Activated T-cell treated with anti-CD3 and anti-CD28 coated beads for 48 hours (primary cell): ENCODE results near the gene TSPAN15.
"Not testable (repeated sequence)": the region's sequence is repeated elsewhere in the genome, so short reads cannot be mapped to it uniquely, and the experiment has no call there.

Experiments
- DNase-seq: peaks from one replicate; pipeline ENCODE4 v3.0.0-alpha.2; 2020; ENCODE audit warnings: low read depth

The TSPAN15 gene

DNA sequence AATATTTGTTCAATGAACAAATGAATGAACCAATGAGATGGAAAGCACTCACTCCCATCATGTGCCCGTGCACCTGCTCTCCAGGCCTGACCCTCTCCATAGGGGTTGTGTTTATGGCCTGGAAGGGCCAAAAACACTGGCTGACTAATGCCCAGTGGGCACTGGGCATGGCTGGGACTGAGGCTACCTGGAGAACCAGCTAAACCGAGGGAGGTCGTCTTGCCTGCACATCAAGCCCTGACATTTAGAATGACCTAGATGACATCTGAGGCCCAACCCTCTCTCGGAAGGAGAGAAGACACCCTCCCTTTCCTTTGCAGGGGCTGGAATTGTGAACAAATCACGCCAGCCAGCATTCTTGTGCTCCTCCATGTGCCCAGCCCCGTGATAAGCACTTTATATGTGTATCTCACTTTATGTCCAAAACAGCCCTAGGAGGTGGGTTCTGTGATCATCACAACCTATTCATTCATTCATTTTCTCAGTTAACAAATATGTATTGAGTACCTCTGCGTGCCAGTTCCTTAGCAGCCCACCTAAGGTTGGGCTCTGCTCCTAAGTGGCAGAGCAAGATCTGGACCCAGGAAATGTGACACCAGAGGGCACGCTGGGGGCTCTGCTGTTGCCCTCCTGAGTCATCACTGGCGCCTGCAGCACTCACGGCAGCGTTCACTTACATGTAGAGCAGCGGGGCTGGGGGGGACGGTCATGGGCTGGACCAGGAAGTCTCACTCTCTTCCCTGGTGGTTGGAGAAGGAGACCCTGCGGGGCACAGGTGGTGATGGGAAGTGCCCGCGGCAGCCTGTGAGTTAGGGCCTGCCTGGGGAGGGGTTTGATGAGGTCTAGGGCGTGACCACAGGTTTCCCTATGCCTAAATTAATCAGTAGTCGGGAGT lies 52.0 kb downstream of the TSPAN15 start:
- DNase-seq = no peak

DNA sequence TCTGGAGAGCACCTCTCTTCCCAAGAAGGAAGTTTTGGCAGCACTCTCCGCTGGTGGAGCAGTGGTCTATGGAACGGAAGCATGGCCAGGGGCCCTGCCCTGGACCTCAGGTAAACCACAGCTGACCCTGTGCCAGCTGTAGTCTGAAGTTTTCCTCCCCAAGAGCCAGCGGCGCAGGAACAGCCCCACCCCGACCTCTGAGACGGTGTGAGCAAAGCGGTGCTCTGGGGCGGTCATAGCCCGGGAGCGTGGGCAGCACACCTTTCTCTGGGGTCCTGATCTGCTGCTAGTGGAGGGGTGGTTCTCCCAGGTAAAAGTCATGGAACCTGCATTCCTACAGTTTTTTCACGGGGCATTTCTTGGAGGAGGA lies 52.6 kb downstream of the TSPAN15 start:
- DNase-seq = no peak

DNA sequence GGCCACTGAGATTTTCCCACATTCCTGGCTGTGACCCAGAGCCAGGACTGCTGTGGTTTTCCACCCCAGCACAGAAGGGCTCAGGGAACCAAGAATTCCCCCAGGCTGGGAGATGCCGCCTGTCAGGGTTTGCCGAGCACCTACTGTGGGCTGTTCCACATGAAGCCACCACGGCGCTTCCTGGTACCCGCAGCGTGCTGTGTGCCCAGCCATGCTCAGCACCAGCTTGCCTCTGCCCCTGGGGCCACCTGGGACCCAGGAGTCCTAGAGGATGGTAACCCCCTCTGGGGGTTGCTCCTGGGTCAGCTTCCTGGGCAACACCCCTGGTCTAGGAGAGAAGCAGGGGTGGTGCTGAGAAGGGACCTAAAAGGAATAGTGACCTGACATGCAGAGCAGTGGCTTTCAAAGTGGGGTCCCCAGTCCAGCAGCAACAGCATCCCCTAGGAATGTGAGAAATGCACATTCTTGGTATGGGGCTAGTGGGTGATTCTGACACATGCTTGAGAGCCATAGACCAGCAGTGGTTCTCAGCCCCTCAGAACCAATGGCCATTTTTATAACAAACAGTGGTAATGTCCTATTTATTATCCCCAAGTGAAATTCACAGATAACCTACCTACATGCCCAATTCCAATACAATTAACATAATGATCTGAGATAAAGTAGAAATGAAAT lies 53.4 kb downstream of the TSPAN15 start:
- no peak for DNase-seq

DNA sequence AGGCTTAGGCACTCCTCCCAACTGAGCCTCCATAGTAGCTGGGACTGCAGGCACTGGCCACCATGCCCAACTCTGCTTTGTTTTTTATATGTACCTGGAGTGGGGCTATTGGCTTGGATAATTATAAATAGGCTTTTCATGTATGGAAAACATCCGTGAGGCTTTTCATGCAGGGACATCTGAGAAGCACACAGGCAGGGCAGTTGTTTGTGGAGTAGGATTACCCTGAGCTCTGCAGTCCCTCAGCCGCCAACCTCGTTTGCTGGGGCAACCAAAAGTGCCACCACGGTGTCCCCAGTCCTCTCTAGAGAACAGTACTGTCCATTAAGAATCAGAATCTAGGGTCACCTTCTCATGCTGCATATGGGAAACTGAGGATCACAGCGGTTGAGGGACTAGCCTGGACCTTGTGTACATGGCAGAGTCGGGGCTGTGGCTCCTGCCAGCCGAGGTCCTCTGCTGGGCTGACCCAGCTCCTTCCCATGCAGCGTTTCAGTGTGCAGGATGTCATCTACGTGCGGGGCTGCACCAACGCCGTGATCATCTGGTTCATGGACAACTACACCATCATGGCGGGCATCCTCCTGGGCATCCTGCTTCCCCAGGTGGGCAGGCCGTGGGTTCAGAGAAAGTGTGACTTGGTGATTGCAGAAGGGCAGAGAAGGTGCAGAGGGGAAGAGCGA lies 54.5 kb downstream of the TSPAN15 start:
- no peak for DNase-seq

DNA sequence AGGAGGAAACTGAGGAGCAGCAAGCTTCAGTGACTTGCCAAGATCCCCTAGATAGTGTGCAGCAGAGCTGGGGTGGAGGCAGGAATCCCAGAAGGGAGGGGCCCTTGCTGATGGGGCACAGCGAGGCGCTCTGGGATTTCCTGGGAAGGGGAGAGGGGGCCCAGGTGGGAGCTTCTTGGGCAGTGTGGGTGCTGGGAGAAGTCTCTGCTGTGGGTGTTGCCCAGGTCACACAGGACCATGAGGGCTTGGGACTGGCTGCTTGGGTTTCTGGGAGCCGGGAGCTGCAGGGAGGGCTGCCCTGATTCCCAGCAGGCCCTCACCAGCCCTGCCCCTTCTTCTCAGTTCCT lies 55.2 kb downstream of the TSPAN15 start:
- no peak for DNase-seq

DNA sequence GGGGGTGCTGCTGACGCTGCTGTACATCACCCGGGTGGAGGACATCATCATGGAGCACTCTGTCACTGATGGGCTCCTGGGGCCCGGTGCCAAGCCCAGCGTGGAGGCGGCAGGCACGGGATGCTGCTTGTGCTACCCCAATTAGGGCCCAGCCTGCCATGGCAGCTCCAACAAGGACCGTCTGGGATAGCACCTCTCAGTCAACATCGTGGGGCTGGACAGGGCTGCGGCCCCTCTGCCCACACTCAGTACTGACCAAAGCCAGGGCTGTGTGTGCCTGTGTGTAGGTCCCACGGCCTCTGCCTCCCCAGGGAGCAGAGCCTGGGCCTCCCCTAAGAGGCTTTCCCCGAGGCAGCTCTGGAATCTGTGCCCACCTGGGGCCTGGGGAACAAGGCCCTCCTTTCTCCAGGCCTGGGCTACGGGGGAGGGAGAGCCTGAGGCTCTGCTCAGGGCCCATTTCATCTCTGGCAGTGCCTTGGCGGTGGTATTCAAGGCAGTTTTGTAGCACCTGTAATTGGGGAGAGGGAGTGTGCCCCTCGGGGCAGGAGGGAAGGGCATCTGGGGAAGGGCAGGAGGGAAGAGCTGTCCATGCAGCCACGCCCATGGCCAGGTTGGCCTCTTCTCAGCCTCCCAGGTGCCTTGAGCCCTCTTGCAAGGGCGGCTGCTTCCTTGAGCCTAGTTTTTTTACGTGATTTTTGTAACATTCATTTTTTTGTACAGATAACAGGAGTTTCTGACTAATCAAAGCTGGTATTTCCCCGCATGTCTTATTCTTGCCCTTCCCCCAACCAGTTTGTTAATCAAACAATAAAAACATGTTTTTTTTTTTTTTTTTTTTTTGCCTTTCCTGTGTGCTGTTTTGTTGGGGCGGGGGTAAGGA lies 55.8 kb downstream of the TSPAN15 start:
- DNase-seq = no peak

DNA sequence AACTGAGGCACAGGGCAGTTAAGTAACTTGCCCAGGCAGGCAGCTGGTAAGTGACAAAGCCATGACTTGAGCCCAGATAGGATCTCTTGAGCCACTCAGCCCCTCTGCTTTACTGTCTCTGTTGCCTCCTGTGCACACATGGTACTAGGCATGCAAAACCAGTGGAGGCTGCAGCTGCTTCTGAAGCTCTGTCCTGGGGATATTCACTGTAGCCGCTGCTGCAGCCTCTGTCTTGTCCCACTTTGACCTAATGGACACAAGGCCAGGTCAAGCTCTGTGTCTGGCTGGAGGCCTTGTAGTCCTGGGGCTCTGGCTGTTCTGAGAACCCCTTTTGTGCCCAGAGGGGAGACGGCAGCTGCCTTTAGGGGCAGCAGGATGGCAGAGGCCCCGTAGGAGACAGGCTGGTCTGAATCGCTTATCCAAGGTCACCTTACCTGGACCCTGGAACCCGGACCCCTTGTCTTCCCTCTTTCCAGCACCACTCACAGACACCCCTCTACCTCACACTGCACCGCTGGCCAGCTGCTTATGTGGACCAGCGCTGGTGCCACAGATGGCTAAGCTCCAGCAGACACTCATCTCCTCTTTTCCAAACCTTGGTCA lies 57.6 kb downstream of the TSPAN15 start:
- no peak for DNase-seq

DNA sequence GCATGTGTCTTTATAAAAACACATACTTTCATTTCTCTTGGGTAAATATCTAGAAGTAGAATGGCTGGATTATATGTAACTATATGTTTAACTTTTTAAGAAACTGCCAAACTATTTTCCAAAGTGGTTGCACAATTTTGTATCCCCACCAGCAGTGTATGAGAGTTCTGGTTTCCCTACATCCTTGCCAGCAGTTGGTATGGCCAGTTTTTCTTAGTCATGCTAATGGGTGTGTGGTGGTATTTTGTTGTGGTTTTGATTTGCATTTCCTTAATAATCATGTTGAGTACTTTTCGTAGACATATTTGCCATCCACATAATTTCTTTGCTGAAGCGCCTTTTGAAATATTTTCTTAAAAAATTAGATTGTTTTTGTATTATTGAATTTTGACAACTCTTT lies 61.6 kb downstream of the TSPAN15 start:
- no peak for DNase-seq

DNA sequence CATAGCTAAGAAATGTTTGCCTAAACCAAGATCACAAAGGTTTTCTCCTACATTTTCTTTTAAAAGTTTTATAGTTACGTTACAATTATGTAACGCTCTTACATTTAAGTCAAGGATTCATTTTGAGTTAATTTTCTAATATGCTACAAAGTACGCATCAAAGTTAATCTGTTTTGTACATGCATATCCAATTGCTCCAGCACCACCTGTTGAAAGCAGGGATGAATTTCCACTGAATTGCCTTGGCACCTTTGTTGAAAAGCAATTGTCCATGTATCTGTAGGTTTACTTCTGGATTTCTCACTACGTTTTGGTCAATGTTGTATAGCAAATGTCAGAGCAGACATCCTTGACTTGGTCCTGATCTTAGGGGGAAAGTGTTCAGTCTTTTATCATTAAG lies 62.4 kb downstream of the TSPAN15 start:
- DNase-seq = no peak

DNA sequence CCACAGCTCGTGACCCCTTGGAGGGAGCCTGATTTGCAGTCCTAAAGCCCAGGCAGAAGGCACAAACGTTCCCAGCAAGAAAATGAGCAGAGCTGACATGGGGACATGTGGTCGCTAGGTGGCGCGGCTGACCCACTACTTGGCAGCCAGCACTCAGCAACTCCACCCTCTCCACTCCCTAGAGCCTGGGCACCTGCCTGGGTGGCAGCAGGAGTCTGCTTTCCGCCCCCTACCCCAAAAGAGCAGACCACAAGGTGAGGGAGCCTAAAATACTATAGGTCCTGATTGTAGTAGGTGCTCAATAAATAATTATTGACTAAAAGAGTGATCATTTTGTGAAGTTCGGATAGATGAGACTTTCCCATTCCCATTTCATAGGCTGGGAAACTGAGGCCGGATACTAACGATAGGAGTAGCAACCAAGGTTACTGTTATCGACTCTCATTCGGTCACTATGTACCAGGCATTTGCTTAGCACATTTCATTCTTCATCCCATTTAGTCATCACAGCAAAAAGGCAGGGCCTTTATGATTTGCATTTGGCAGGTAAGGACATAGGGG lies 64.5 kb downstream of the TSPAN15 start:
- peak; percentile 71 for DNase-seq

DNA sequence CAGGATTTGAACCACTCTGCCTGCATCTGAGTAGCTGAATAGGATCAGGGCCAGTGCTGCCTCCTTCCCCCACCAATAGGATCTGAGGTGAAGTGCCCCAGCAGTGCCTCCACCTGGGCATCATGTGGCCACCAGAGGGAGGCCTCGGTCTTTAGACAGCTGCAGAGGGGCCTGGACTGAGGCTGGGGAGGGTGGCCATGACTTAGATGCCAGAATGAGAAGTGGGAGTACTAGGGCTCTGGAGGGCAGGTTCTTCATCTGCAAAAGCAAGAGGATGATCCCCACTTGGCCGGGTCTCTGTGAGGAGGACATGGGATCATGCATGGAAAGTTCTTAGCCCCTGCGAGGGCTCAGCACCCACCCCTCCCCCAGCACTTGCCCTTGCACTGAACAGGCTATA lies 65.1 kb downstream of the TSPAN15 start:
- peak; percentile 23 for DNase-seq

DNA sequence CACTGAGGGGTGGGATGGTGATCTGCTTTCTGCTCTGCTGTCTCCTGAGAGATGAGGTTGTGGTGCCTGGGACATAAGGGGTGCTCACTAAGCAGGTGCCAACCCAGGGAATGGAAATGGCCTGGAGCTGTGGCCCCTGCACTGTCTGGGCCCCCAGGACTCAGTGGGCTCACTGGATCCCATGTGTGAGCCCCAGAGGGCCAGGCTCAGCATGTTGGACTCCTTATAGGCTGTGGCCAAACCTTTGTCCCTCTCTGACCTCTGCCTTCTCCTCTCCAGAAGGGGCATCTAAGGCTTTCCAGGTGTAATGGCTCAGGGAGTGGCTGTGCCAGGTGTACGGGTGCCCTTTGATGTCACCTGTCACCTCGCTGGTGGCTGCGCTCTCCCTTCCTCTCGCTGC lies 65.5 kb downstream of the TSPAN15 start:
- DNase-seq = no peak

DNA sequence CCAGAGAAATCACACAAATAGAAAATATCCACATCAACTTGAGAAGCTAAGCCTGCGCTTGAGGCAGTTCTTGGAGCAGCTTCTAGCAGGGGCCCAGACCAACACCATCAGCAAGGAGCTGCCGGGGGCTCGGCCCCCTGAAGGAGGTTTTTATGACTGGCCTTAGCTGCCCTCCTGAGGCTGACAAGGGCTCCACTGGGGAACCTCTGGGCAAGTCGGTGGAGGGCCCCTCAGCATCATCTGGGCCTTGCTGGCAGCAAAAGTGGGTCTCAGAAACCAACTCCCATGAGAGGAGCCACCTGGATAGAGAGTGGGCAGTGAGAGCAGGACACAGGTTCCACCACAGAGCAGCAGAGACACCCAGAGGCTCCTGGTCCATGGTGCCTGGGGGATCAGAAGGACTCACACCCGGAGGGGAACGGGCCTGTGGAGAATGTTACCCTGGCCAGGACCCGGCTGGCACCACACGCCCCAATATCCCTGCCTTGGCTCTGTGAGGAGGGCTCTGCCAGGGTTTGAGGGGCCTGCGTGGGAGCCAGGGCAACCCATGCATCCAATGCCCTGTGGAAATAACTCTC lies 66.1 kb downstream of the TSPAN15 start:
- no peak for DNase-seq

DNA sequence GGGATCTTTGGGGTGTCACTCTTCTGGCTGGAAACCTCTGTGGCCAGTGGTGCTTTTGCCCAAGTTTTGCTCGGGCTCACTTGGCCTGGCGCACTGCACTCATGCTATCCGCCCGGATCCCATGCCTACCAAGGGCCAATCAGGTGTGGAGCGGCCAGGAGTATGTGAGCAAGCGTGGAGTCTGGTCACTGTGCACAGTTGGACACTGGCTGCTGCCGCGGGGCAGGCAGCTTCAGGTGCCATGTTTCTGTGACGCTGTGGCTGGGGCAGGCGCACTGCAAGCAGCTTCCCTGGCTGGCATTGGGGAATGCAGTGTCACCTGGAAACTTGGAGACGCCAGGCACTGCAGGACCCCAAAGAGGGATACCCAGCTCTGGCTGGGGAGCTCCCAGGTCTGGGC lies 76.7 kb downstream of the TSPAN15 start:
- DNase-seq = no peak

DNA sequence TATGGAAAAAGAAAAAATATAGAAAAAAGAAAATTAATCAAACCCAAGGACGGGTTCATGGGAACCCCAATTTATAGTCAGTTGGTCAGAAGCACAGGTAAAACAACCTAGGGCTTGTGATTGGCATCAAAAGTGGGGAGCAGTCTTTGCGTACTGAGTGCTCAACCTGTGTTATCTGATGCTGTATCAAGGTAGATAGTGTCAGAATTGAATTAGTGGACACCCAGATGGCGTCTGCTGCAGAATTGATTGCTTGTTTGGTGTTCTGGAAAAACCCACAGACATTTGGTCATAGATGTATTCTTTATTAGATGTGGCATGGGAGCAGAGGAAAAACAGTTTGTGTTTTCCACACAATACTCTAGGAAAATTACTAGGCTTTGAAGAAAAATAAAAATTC lies 82.4 kb downstream of the TSPAN15 start:
- DNase-seq = no peak

DNA sequence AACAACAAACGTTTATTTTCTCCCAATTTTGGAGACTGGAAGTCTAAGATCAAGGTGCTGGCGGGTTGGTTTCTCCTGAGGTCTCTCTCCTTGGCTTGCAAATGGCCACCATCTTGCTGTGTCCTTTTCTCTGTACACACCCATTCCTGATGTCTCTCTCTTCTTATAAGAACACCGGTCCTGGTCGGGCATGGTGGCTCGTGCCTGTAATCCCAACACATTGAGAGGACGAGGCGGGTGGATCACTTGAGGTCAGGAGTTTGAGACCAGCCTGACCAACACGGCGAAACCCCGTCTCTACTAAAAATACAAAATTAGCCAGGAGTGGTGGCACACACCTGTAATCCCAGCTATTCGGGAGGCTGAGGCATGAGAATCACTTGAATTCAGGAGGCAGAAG lies 85.3 kb downstream of the TSPAN15 start:
- DNase-seq = not testable (repeated sequence)

DNA sequence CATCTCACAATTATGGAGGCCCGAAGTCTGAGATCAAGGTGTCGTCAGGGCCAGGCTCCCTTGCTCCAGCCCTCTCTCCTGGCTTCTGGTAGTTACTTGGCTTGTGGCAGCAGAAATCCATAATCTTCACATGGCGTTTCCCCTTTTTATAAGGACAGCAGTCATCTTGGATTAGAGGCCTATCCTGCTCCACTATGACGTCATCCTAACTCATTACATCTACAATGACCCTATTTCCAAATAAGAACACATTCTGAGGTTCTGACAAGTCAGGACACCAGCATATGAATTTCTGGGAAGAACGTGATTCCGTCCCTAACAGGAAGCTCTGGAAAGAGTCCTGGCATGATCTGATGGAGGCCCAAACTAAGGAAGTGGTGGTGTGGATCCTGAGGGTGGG lies 86.2 kb downstream of the TSPAN15 start:
- no peak for DNase-seq

DNA sequence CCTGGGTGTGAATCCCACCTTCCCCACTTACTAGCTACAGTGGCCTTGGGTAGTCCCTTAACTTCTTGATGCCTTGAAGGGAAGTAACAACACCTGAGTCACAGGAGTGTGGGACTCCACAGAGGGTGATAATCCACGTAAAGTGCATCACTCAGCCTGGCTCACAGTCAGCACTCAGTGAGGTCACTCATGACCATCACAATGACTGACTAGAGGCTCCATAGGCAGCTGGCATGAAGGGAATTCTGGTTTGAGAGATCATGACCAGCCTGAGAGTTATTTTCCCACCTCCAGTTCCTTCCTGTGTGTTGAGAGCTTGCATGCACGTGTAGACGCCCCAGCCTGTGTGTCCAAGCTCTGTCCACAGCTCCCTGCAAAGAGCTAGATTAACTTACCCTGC lies 87.2 kb downstream of the TSPAN15 start:
- DNase-seq = no peak

DNA sequence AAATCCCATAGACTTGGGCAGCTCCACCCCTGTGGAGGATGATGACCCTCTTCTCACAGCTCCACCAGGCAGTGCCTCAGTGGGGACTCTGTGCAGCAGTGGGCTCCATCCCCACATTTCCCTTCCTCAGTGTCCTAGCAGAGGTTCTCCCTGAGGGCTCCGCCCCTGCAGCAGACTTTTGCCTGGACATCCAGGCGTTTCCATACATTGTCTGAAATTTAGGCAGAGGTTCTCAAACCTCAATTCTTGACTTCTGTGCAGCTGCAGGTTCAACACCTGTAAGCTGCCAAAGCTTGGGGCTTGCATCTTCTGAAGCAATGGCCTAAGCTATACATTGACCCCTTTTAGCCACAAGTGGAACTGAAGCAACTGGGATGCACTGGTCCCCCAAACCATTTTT lies 90.2 kb downstream of the TSPAN15 start:
- no peak for DNase-seq

DNA sequence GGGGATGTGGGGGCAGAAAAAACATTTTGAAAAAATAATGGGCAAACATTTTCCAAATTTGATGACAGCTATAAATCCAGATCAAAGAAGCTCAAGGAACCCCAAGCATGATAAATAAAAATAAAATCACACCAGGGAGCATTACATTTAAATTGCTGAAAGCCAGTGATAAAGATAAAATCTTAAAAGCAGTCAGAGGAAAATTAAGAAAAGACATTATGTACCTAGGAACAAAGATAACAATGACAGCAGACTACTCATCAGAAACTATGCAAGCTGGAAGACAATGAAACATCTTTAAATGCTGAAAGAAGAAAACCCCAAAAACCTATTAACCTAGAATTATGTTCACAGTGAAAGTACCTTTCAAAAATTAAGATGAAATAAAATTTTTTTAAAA lies 98.7 kb downstream of the TSPAN15 start:
- DNase-seq = no peak

DNA sequence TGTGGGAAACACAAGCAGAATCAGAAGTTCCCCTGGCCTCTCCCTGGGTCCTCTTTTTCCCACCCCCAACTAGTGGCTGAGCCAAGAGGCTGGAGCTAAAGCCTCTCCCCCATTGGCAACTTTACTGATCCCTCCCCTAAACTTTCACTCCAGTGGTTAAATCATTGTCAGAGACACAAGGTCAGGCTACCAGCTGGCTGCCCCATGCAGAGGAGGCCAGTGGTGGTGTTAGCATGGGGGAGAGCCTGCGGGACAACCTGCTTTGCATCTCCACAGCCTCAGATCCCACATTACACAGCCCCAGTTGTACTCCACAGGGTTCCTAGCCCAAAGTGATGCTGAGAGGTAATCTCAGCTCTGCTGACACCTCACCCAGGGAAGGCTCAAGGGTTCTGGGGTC lies 101.0 kb downstream of the TSPAN15 start:
- DNase-seq = no peak
